Mesodermal cell (in vitro differentiated cells): ENCODE data around the gene ETV4.

Source experiments
- H3K27ac ChIP-seq: 2 replicates; pipeline ENCODE4 v1.7.0; 2013; ENCODE audit warnings: mild to moderate bottlenecking, low read depth, low read length, moderate library complexity; ENCODE audit not compliant: severe bottlenecking
- H3K36me3 ChIP-seq: 2 replicates; pipeline ENCODE4 v1.7.1; 2013; ENCODE audit warnings: mild to moderate bottlenecking, low read length, moderate library complexity; ENCODE audit not compliant: control insufficient read depth, insufficient read depth
- H3K4me1 ChIP-seq: one replicate; pipeline ENCODE4 v1.7.1; 2013; ENCODE audit warnings: mild to moderate bottlenecking, low read length; ENCODE audit not compliant: insufficient read depth, control insufficient read depth, poor library complexity, severe bottlenecking
- H3K4me3 ChIP-seq: 2 replicates; pipeline ENCODE4 v1.7.0; 2013; ENCODE audit warnings: low read length, control low read depth, mild to moderate bottlenecking; ENCODE audit not compliant: insufficient read depth, poor library complexity, severe bottlenecking; ENCODE audit errors: extremely low read depth
- H3K9me3 ChIP-seq: 2 replicates; pipeline ENCODE4 v1.7.1; 2013; ENCODE audit warnings: mild to moderate bottlenecking, low read length, moderate library complexity; ENCODE audit not compliant: control insufficient read depth
- WGBS, 2 experiments: methylation state at CpG; one replicate each; pipeline ENCODE4 v1.1.5; 2013; ENCODE audit warnings: missing lambda C conversion rate in 2 of 2; ENCODE audit not compliant: insufficient coverage in 2 of 2; 5-methylcytosine and 5-hydroxymethylcytosine counted together

ETV4 gene

DNA sequence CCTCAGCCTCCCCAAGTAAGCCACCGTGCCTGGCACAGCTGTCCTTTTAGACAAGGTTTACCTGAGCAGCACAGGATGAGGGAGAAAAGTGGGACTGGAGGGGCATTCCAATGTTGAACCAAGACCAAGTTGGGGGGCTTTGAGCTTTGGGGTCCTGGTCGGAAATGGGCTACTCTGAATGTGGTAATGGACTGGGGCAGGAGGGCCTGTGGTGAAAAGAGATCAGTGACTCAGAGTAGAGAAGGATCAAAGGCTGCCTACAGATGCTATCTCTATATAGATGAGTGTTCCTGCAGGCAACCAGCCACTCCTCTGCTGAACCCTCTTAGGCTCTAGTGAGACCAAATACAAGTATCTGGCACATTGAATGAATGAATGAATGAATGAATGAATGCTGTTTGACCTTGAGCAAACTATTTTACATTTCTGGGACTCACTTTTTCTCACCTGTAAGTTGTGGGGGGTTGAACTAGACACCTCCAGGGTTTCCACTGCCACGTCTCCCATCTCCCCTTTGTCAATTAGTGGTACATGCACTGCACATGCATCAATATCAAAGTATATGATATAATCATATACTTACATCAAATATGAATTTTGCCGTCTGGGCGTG is 26.3 kb upstream of the ETV4 start:
- 38 to 93% methylated on average over 1 to 3 of the region's 5 CpGs for WGBS, 2 experiments
- no peaks in the 10 kb centered on the region for H3K9me3 ChIP-seq
- H3K36me3 ChIP-seq: no peaks in the 10 kb centered on the region
- H3K4me3 ChIP-seq: no peak overlapping the region
- peaks cover 17% of the 10 kb centered on the region for H3K4me1 ChIP-seq
- no peak overlapping the region for H3K27ac ChIP-seq

GRCh38 chr17:43570518-43570928 is 24.4 kb upstream of the ETV4 start:
- Histone ChIP-seq H3K36me3 (no peaks in the 10 kb centered on the region), H3K4me1 (peaks cover 4% of the 10 kb centered on the region), H3K27ac (no peak overlapping the region), H3K4me3 (no peak overlapping the region), H3K9me3 (no peaks in the 10 kb centered on the region)
- WGBS, 2 experiments: 77 to 95% methylated on average over 2 of the region's 3 CpGs

DNA sequence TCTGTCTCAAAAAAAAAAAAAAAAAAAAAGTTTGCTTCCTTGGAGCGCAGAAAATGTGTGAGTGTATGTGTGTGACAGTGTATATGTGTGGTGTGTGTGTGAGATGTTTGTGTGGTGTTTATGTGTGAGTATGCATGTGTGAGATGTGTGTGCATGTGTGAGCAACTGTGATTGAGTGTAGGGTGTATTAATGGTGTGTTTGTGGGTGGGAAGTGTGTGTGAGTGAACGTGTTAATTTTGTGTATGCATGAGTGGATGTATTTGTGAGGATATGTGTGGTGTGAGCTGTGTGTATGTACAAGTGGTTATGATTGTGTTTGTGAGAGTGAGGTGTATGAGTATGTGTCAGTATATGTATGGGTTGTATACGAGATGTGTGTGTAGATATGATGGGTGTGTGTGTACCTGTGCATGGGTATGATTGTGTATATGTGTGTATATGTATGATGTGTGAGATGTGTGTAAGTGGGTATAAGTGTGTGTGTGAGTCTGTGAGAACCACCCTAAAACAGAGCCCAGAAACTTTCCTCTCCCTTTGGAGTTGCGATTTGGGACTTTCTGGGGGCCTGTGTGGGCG is 22.5 kb upstream of the ETV4 start:
- H3K4me1 ChIP-seq: peaks cover 2% of the 10 kb centered on the region
- H3K36me3 ChIP-seq: no peaks in the 10 kb centered on the region
- no peak overlapping the region for H3K4me3 ChIP-seq
- 95 to 99% methylated on average over 4 of the region's 5 CpGs for WGBS, 2 experiments
- H3K9me3 ChIP-seq: no peaks in the 10 kb centered on the region
- no peak overlapping the region for H3K27ac ChIP-seq

DNA sequence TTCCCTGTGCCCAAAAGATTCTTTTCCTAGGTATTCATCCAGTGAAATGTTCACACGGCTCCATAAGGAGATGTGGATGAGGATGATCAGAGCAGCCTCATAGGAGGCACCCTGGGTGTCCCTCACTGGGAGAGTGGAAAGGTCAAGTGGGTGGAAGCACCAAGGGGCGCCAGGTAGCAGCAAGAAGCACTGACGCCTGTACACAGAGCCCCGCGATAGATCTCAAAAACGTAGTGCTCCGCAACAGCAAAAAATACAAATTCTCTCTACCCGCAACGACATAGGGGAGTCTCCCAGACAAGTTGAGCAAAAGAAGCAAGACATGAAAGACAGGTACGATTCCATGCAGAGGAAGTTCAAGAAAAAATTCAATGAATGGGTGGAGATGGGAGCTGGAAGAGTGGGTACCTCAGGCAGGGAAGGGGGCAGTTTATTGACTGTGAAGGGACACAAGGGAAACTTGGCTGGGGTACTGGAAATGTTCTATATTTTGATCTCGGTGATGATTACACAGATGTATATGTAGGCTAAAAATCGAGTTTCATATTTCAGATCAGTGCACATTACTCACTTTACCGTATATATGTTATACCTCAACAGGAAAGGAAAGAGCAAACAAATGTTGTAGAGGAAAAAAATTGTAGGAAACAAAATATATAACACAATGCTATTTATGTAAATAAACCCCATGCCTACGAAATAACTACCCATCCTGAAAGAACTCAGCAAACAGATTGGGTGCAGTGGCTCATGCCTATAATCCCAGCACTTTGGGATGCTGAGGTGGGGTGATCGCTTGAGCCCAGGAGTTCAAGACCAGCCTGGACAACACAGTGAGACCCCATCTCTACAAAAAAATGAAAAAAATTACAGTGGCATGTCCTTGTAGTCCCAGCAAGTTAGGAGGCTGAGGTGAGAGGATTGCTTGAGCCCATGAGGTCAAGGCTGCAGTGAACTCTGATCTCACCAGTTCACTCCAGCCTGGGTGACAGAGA is 17.8 kb upstream of the ETV4 start:
- Histone ChIP-seq H3K4me3 (no peak overlapping the region), H3K27ac (no peak overlapping the region), H3K4me1 (peaks cover 27% of the 10 kb centered on the region), H3K9me3 (no peaks in the 10 kb centered on the region), H3K36me3 (no peaks in the 10 kb centered on the region)
- 76 to 82% methylated on average over 8 to 9 of the region's 15 CpGs for WGBS, 2 experiments

GRCh38 chr17:43562679-43563599 is 16.8 kb upstream of the ETV4 start:
- Histone ChIP-seq H3K9me3 (no peaks in the 10 kb centered on the region), H3K27ac (no peak overlapping the region), H3K4me1 (peaks cover 27% of the 10 kb centered on the region), H3K4me3 (no peak overlapping the region), H3K36me3 (no peaks in the 10 kb centered on the region)
- WGBS, 2 experiments: 13 to 20% methylated on average over 9 to 12 of the region's 19 CpGs

GRCh38 chr17:43560461-43561427 is 14.6 kb upstream of the ETV4 start:
- WGBS, 2 experiments: 88 to 89% methylated on average over 6 of the region's 7 CpGs
- Histone ChIP-seq H3K36me3 (no peaks in the 10 kb centered on the region), H3K9me3 (no peaks in the 10 kb centered on the region)

DNA sequence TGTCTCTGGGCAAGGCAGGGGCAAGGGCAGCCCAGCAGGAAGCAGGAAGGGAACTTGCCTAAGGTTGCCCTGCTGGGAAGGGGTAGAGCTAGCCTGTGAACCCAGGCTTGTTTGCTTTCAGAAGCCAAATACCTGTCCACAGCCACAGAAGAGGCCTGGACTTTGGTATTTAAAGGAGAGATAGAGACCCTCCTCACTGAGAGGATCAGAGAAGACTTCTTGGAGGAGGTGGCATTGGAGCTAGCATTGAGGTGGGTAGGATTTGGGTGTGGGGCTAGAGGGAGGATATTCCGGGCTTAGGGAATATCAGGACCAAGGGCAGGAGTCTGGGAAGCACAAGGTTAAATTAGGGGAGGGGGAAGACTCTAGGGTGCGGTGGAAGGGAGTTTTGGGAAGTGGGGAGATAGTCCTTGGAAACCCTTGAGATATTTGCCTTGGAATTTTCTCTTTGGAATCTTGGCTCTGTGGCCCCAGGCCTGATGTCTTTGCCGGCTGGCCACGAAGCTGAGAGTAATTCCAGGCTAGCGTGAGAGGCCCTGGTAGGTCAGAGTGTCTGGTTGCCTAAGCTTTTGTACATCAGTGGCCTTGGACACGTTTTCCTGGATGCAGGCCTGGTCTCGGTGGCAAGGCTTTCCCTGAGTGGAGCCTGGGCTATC is 13.1 kb upstream of the ETV4 start:
- H3K9me3 ChIP-seq: no peaks in the 10 kb centered on the region
- no peaks in the 10 kb centered on the region for H3K36me3 ChIP-seq
- H3K4me3 ChIP-seq: no peak overlapping the region
- no peak overlapping the region for H3K27ac ChIP-seq
- H3K4me1 ChIP-seq: peaks cover 36% of the 10 kb centered on the region
- 78 to 86% methylated on average over 7 of the region's 7 CpGs for WGBS, 2 experiments

More at GRCh38 chr17:43560461-43561427, 14.6 kb upstream of the ETV4 start:
- Histone ChIP-seq H3K4me1 (peaks cover 27% of the 10 kb centered on the region), H3K4me3 (no peak overlapping the region), H3K27ac (no peak overlapping the region)

DNA sequence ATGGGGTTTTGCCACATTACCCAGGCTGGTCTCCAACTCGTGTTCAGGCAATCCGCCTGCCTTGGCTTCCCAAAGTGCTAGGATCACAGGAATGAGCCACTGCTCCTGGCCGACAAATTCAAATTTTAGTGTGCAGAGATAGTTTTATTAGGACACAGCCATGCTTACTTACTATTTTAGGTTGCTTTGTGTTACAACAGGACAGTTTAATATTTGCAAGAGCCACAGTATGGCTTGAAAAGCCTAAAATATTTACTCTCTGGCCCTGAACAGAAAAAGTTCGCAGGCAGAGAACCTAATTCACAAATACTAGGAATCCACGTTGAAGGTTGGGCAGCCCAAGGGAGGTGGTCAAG is 12.6 kb upstream of the ETV4 start:
- no peaks in the 10 kb centered on the region for H3K9me3 ChIP-seq
- 88 to 100% methylated on average over 2 to 3 of the region's 5 CpGs for WGBS, 2 experiments
- no peaks in the 10 kb centered on the region for H3K36me3 ChIP-seq
- no peak overlapping the region for H3K27ac ChIP-seq
- no peak overlapping the region for H3K4me3 ChIP-seq
- peaks cover 36% of the 10 kb centered on the region for H3K4me1 ChIP-seq

GRCh38 chr17:43556292-43556691 is 10.2 kb upstream of the ETV4 start:
- Histone ChIP-seq H3K9me3 (no peaks in the 10 kb centered on the region), H3K4me3 (no peak overlapping the region), H3K27ac (no peak overlapping the region), H3K4me1 (peaks cover 17% of the 10 kb centered on the region), H3K36me3 (no peaks in the 10 kb centered on the region)
- WGBS, 2 experiments: 78 to 100% methylated on average over 2 to 3 of the region's 5 CpGs
